ENCODE data around the gene NUDT7.

The NUDT7 gene

DNA sequence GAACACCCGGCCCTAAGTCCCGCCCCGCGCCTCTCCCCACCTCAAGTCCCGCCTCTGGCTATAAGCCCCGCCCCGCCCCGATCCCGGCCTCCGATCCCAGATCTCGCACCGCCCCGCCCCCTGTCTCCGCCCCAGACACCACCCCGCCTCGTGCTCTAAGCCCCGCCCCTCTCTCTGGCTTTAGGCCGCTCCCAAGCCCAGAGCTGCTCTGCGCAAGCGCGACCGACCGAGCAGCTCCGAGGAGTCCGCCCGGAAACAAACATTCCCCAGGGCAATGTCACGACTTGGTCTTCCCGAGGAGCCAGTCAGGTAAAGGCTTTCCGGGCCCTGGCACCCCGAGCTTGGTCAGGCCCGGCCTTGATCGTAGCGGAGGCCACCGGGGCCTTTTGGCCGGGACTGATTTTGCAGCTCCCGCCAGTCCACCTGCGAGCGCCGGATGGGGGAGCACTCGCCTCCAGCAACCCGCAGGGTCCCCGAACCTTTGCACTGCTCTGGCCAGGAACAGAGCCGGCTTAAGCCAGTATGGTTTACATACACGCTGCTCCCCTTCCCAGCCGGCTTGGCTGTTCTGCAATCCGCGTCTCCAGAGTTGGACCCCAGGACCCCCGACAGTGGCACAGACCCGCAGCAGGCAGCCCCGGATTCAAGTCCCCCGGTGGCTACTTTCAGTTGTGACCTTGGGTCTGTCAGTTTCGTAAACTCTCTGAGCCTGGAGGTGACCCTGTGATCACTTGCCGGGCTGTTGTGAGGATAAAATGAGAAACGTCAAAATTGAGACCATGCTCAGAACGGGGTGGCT, at the start of gene NUDT7:
NUDT7 (plus strand) TSS at position 206 of the 799 bp plus-strand sequence; CDS start at position 275, 69 bp downstream.
- no peak for TF ChIP-seq JUND (IDR thresholded peaks at IDR 0.05; ENCODE audit: low read depth)
- peak; percentile 90 to 98 for DNase-seq (ENCODE audit: low read depth in 1 of 2, low spot score in 1 of 2)
- in situ Hi-C loops (cut with HindIII; ENCODE audit: low pct_unique_long_range_greater_than_20kb, low sequenced_read_pairs) = no loop called here

DNA sequence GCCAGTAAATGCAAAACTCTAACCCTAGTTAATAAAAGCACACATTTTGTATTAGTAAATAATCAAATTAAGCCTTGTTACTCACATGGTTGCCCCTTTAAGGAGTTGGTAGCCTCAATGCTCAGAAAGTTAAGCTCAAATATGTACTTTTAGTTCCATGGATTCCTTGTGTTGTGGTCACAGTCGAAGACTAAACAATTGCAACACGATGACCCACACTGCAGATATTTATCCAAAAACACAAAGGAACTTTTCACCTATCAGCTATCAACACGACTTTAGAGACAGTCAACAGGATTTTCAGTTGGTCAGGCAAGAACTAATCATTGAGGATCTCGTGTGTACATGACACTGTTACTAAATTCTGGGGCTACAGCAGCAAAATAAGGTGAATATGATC, 47.4 kb upstream of the NUDT7 start:
- no peak for TF ChIP-seq JUND (IDR thresholded peaks at IDR 0.05; ENCODE audit: low read depth)
- in situ Hi-C loops (cut with HindIII; ENCODE audit: low pct_unique_long_range_greater_than_20kb, low sequenced_read_pairs) = no loop called here
- DNase-seq (ENCODE audit: low read depth in 1 of 2, low spot score in 1 of 2) = no peak

- no peak for TF ChIP-seq JUND (IDR thresholded peaks at IDR 0.05; ENCODE audit: low read depth)
- DNase-seq (ENCODE audit: low read depth in 1 of 2, low spot score in 1 of 2) = peak; percentile 37 to 91
- in situ Hi-C loops (cut with HindIII; ENCODE audit: low pct_unique_long_range_greater_than_20kb, low sequenced_read_pairs) = no loop called here
These were observed 46.6 kb upstream of the NUDT7 start for GRCh38 chr16:77675464-77676324.

GRCh38 chr16:77677129-77677528, 45.2 kb upstream of the NUDT7 start:
- in situ Hi-C loops (cut with HindIII; ENCODE audit: low pct_unique_long_range_greater_than_20kb, low sequenced_read_pairs) = no loop called here
- no peak for TF ChIP-seq JUND (IDR thresholded peaks at IDR 0.05; ENCODE audit: low read depth)
- peak; percentile 16 to 78 for DNase-seq (ENCODE audit: low read depth in 1 of 2, low spot score in 1 of 2)

DNA sequence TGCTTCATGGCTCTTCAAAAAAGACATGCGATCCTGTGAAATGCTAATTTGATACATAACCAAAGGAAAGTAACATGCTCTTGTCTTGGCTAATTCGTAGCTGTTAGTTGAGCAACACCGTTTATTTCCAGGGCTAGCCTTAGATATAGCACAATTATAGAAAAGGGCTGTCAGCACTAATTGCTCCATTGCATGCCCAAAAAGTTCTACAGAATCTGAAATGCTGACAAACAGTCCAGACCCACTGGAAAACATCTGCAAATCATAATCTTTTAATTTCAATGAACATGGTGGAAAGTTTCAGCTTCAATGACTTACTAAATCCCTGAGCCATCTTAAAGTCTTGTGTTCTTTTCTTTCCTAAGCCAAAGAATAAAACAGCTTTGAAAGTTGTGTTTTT, 42.9 kb upstream of the NUDT7 start:
- no peak for DNase-seq (ENCODE audit: low read depth in 1 of 2, low spot score in 1 of 2)
- TF ChIP-seq JUND (IDR thresholded peaks at IDR 0.05; ENCODE audit: low read depth) = no peak
- in situ Hi-C loops (cut with HindIII; ENCODE audit: low pct_unique_long_range_greater_than_20kb, low sequenced_read_pairs) = no loop called here

- in situ Hi-C loops (cut with HindIII; ENCODE audit: low pct_unique_long_range_greater_than_20kb, low sequenced_read_pairs) = no loop called here
- no peak for TF ChIP-seq JUND (IDR thresholded peaks at IDR 0.05; ENCODE audit: low read depth)
- no peak for DNase-seq (ENCODE audit: low read depth in 1 of 2, low spot score in 1 of 2)
These were observed 42.4 kb upstream of the NUDT7 start for GRCh38 chr16:77679901-77680300.

- no peak for DNase-seq (ENCODE audit: low read depth in 1 of 2, low spot score in 1 of 2)
- in situ Hi-C loops (cut with HindIII; ENCODE audit: low pct_unique_long_range_greater_than_20kb, low sequenced_read_pairs) = no loop called here
- no peak for TF ChIP-seq JUND (IDR thresholded peaks at IDR 0.05; ENCODE audit: low read depth)
These were observed 41.8 kb upstream of the NUDT7 start for GRCh38 chr16:77680496-77680895.

GRCh38 chr16:77682586-77682985, 39.7 kb upstream of the NUDT7 start:
- DNase-seq (ENCODE audit: low read depth in 1 of 2, low spot score in 1 of 2) = no peak
- in situ Hi-C loops (cut with HindIII; ENCODE audit: low pct_unique_long_range_greater_than_20kb, low sequenced_read_pairs) = no loop called here
- no peak for TF ChIP-seq JUND (IDR thresholded peaks at IDR 0.05; ENCODE audit: low read depth)

DNA sequence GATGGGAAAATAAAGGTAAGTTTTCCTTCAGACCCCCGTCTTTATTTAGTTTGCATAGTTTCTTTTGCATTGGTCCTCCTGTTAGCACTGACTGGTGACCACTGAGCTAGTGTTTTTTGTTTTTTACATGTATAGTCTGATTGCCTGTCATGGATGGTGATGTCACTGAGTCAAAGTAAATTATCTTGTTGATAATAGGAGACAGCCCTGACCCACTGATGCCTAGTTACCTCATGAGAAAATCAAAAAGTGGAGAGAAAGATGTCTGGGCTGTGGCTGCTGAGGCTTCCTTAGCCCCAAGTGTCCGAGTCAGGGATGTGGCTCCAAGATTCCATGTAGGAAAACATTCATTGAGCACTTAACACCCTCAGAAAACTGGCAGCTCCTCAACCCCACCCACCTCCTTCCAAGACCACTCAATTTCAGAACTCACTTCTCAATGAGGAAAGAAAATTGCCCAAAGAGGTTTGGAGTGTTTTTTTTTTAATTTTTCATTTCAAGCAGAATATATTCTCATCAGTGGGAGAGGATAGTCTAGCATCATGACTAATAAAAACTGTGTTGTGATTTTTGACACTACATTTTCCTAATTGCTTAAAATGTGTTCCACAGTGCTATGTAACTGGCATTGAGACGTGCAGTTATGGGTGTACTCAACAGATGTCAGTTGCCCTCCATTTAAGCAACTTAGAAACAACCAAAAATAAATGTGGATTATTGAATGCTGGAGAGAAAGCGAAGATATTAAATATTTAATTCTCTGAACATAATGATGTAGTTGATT, 38.7 kb upstream of the NUDT7 start:
- in situ Hi-C loops (cut with HindIII; ENCODE audit: low pct_unique_long_range_greater_than_20kb, low sequenced_read_pairs) = no loop called here
- TF ChIP-seq JUND (IDR thresholded peaks at IDR 0.05; ENCODE audit: low read depth) = no peak
- no peak for DNase-seq (ENCODE audit: low read depth in 1 of 2, low spot score in 1 of 2)

DNA sequence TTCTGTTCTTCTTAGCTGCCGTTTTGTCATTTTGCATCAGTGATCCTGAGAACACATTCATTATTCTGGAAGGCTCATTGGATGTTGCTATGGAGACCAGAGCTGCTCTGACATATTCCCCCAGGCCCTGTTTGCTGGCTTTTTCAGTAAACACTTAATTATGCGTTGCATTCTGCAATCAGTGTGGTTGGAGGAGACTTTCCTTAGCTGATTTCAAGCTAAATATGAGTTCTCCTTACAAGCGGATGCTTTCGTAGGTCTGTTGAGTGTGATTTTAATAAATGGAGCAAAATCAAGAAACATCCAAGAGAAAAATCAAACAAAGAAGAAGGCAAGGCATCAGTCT, 38.2 kb upstream of the NUDT7 start:
- no peak for DNase-seq (ENCODE audit: low read depth in 1 of 2, low spot score in 1 of 2)
- TF ChIP-seq JUND (IDR thresholded peaks at IDR 0.05; ENCODE audit: low read depth) = no peak
- in situ Hi-C loops (cut with HindIII; ENCODE audit: low pct_unique_long_range_greater_than_20kb, low sequenced_read_pairs) = no loop called here

- TF ChIP-seq JUND (IDR thresholded peaks at IDR 0.05; ENCODE audit: low read depth) = no peak
- in situ Hi-C loops (cut with HindIII; ENCODE audit: low pct_unique_long_range_greater_than_20kb, low sequenced_read_pairs) = no loop called here
These were observed 35.9 kb upstream of the NUDT7 start for GRCh38 chr16:77686385-77686784.

GRCh38 chr16:77689971-77690370, 32.3 kb upstream of the NUDT7 start:
- no peak for TF ChIP-seq JUND (IDR thresholded peaks at IDR 0.05; ENCODE audit: low read depth)
- in situ Hi-C loops (cut with HindIII; ENCODE audit: low pct_unique_long_range_greater_than_20kb, low sequenced_read_pairs) = no loop called here
- no peak for DNase-seq (ENCODE audit: low read depth in 1 of 2, low spot score in 1 of 2)

More at GRCh38 chr16:77686385-77686784, 35.9 kb upstream of the NUDT7 start:
- peak in 1 of 2 experiments; percentile 4 for DNase-seq (ENCODE audit: low read depth in 1 of 2, low spot score in 1 of 2)

Data from T47D (cell line).